GM19239 (cell line): ENCODE data around the gene LRMDA.

Experiments used
- DNase-seq: peaks from one replicate; pipeline ENCODE4 v3.0.0; 2011; ENCODE audit warnings: low spot score; ENCODE audit not compliant: insufficient read length
- FAIRE-seq: peaks from 2 replicates; lab custom pipeline; 2011; peaks lifted over from hg19 to GRCh38; lab: Jason Lieb, UNC

The LRMDA gene

GRCh38 chr10:75401569-75402485 lies 29.6 kb upstream of the LRMDA start, which contains the start of gene ZNF503:
Gene ZNF503, minus strand, starts transcription at chr10:75401764. Its CDS starts 345 bp downstream, at chr10:75401419.
- FAIRE-seq (peak; percentile 86), DNase-seq (peak; percentile 82)

DNA sequence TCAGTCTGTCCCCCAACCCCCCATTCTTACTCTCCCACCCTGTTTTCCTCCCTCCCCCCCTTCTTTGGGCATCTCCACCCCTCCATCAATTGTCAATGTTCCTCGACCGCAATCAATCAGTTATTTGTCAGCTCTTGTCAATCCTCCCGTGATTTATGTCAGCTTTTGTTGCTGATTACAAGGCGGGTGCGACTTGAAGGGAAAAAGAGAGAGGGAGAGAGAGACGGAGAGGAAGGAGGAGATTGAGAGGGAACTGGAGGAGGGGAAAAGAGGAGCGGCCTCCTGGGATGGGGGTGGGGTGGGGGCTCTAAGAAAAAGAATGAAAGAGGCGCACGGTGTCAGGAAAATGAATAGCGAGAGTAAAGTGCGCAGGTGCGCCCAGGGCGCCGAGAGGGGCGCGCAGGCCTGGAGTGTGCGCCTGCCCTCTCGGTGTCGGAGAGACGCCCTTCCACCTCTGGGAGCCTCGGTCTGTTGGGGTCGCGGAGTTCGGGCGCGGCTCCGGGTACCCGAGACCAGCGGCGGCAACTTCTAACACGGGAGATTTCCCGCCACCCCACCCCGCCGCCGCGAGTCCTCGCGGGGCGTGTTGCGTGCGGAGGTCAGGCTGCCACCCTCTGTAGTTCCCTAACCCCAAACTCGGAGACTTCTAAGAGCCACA lies 28.8 kb upstream of the LRMDA start:
- DNase-seq (no peak), FAIRE-seq (no peak)

DNA sequence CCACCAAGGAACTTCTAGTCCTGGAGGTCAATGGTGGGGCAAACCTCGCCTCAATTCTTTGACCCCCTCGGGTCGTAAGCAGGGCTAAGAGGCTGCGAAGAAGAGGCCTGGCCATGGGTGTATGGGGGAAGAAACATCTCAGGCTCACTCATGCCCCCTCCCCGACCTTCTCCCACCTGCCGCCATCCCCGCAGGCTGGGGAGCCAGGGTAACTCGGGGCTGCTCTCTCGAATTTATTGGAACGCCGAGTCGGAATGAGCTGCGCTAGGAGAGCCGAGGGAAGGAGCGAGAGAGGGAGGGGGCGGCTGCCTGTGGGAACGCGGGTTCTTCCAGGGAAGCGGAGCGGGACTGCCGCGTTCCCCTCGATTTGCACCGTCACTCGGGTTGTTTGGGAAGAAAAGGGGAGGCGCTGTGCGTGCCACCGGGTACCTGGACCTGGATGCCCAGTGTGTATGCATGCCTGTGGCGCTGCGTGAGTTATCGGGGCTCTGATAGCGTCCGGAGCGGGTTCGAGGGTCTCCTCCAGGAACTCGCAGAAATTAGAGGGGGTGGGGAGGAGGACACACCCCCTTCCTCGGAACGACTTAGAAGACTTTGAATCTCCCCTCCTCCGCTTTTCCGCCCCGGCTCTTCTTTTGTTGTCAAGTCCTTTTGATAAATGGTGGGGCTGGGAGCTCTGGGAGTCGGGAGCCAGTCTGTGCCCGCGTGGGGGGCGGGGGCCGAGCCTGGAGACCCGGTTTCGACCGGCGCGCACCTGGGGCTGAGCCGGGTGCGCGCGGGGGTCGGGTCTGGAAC lies 28.1 kb upstream of the LRMDA start:
- no peak for FAIRE-seq
- DNase-seq, result no peak

DNA sequence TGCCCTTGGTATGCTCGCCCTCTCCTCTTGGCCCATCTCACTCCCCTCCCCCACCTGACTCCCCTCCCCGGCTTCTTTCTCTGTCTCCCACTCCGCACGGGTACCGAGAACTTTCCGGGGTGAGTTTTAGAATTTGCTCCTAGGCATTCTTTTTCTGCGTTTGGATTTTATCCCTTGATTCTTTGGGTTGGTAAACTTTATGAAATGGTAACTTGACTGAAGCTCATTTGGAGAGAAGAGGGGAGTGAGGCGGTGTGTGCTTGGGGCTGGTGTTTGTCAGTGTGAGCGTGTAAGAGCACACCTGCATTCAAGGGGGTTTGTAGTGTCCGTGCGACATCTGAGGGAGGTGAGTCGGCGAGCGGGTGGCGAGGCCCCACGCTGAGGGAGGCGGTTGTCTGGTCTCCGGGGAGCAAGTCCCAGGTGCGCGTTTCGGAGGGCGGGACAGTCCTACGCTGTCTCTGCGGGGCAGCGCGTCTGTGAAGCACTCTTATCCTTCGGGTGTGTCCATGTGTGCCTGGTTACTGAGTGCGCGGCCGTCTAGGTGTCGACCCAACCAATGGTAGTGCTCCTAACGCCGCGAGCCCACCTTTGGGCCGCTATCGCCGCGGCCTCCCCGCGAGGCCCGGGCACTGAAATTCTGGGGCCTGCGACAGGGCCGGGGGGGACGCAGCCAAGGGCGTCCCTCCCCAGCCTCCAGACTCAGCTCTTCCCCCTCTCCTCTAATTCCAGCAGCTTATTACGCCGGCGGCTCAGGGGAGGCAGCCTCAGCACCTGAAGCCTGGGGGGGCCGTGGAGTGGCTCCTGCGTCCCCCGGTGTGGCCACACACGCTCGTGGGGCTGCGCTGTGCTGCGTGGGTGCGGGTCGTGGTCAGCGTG lies 27.2 kb upstream of the LRMDA start:
- DNase-seq (peak; percentile 72), FAIRE-seq (peak; percentile 83)

DNA sequence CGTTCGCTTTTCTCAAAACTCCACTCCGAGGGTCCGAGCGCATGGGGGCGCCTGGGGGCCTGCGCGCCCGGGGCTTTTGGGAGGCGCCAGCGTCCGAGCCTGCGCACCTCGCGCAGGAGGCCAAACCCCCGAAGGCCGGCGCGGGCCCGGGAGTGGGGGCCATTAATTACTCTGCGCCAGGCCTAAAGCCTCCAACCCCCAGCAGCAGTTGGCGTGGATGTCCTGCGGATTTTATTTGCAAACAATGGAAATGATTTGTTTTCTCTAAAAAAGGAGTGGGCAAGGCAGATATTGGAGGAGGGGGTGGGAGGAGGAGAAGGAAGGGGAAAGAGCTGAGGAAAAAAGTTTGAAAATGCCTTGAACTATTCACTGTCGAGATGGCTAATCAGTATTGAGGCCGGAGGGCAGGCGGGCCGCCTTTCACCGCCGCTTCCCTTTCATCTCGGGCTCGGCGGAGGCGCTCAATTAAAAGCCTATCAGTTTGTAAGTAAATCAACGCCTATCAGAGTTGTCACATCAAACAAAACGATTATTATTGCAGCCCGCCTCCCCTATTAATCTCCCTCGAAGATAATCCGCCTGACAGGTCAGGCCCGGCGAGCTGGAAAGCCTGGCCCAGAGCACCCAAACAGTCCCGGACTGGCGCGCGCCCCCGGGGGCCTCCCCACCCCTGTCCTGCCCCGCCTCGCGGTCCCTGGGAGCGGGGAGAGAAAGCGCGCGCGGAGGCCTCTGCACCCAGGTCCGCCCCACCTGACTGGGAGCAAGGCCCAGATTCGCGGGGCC lies 26.4 kb upstream of the LRMDA start:
- DNase-seq (no peak), FAIRE-seq (no peak)

- no peak for DNase-seq
- FAIRE-seq, result no peak
Observed at GRCh38 chr10:75405598-75406461, 25.6 kb upstream of the LRMDA start.

GRCh38 chr10:75406462-75407223 lies 24.8 kb upstream of the LRMDA start:
- DNase-seq (no peak), FAIRE-seq (no peak)

DNA sequence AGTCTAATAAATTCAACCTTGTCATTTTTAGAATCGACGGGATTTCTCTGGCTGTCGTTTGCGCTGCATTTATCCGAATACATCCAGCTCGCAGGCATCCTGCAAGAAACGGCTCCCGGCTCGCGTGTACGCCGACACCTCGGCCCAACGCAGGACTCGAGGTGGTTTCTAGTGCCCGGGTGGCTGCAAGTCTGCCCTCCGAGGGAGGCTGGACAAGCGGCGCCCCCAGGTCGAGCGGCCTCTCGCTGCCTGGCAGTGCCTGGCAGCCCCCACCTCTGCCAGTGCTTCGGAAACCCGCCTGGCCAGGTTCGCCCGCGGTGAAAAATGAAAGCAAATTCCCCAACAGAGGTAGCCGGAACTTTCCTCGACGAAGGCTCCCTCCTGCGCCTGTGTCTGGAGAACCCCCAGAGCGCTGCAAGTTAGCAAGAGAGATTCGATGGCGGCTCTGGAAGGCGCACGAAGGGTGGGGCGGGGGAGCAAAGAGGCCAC lies 24.2 kb upstream of the LRMDA start:
- DNase-seq (no peak), FAIRE-seq (no peak)

DNA sequence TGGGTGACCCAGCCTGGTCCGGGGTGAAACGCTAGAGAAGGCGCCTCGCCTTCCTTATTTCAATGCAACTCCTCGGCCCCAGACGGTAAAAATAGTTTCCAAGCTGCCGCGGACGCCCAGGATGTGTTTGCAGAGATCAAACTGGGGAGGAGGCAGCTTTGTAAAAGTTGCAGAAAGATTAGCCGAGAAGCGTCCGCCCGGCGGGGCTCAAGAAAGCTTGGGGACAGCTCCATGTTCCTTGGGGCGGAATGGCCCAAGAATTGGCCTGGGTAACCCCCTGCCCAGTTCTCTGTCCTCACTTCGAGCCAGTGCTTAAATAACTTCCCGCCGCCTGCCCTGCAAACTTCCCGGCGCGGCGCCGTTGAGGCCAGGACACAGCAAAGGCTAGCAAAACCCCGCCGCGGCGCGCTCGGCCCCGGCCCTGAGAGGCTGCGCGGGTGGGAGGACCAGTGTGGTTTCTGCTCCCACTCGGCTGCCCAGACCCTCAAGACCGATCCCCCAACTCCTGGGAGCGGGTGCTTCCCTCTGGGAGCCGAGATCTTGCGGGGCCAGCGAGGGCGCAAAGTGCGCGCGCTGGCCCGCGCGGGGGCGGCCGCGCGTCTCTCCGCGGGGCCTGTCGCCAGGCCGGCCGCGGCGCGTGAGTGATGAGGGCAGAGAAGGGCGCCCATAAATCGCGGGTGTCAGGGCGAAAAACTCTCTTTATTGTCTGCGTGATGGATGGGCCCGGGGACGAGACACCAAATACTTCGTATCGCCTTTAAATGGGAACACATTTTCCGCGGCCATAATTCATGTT lies 23.5 kb upstream of the LRMDA start:
- no peak for DNase-seq
- no peak for FAIRE-seq

DNA sequence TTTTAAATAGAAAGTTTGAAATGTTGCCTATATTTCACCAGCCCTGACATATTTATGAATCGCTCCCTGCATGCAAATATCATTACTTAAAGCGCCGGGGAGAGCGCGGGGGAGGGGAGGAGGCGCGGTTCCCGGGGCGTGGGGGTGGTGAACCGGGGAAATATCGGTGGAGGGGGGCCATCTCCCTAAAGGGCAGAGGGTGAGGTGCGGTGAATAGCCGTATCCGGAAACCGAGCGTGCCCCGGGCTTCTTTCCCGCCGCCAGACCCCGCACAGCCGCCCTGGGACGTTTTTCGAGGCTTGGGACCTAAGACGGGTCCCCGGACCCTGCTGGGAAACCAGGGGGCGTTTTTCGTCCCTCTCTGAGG lies 22.9 kb upstream of the LRMDA start:
- no peak for DNase-seq
- FAIRE-seq, result no peak

GRCh38 chr10:75408911-75409885 lies 22.2 kb upstream of the LRMDA start:
- no peak for FAIRE-seq
- DNase-seq, result peak; percentile 74

DNA sequence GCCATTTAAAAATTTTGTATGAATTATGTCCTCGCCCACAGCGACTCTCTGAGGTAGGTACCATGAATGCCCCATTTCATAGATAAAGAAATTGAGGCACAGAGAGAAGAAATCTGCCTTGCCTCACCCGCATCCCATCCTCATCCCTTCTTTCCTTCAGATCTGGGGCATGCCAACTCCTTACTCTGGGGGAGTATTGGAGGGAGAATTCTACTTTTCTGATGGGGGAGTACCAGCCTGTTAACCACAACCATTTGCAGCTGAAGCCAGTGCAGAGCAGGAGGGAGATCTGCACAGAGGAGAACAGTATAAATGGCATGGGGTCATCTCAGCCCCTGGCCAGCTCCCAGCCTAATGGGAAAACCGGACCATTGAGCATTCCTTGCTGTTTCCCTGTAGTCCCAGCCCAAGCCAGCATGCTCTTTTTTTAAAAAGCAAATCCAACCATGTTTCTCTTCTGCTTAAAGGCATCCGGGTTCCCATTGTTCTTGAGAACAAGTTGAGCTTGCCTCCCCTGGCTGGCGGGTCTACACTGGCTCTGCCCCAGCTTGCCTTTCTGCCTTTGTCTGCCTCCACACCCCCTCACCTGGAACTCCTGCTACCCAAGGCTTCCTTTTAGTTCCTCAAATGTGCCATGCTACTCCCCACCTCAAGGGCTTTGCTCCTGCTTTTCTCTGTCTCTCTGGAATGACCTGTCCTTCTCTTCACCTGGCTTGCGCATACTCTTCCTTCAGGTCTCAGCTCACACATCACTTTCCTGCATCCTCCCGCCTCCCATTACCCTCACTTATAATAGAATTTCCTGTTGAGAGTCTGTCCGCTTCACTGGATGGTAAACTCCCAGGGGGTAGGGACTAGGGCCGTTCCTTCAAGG lies 21.1 kb upstream of the LRMDA start:
- DNase-seq (no peak), FAIRE-seq (no peak)

DNA sequence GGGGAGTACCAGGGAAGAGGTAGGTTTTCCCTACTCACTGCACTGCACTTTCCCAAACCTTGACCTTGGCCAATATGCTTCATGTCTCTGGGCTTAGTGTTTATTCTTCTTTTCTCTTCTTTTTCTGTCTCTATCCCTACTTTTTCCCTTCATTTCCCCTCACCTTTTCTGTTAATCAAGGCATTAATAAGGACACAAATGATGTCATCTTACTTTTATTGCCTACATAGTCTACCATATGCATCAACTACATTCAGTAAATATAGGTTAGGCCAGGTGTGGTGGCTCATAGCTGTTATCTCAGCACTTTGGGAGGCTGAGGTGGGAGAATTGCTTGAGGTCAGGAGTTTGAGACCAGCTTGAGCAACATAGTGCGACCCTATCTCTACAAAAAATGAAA lies 16.9 kb upstream of the LRMDA start:
- DNase-seq, result no peak
- no peak for FAIRE-seq

- DNase-seq (no peak), FAIRE-seq (no peak)
Observed at GRCh38 chr10:75417522-75417927, 13.9 kb upstream of the LRMDA start.
